ENCODE measurements around the gene NFIC.
"Not testable (repeated sequence)": the region's sequence is repeated elsewhere in the genome, so short reads cannot be mapped to it uniquely, and the experiment has no call there.

Gene NFIC

DNA sequence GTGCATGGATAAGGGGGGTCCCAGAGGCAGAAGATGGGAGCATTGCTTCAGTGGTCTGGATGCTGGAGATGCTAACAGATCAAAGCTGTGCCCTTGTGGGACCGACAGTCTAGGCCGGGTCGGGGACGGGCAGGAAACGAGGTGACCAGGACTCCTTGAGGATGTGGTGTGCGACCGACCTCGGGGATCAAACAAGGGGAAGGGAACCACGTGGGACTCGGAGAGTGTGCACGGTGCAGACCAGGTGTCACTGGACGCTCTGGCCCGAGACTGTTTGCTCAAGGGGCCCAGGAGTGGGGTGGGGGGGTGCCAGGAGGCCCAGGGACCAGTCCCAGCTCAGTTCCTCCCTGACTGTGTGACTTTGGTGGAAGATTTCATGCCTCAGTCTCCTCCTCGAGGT is 6.0 kb downstream of the NFIC start:
- DNase-seq (ENCODE audit: low read depth, low spot score), result no peak

DNA sequence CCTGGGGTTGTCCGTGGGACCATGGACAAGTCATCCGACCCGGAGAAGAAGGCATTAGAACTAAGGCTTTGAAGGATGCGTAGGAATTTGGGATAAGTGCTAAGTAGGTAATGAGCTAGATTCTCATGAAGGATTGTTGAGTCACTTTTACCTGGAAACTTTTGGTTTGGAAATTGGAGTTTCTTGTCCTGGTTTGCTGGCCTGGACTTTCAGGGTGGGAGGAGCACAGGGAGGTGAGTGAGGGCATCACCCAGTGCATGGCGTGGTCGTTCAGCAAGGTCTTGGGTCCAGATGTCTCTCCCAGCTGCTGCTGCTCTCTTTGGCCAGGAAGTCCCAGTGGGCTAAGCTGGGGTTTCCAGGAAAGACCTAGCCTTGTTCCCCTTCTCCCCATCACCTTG is 7.6 kb downstream of the NFIC start:
- DNase-seq (ENCODE audit: low read depth, low spot score), result no peak

DNA sequence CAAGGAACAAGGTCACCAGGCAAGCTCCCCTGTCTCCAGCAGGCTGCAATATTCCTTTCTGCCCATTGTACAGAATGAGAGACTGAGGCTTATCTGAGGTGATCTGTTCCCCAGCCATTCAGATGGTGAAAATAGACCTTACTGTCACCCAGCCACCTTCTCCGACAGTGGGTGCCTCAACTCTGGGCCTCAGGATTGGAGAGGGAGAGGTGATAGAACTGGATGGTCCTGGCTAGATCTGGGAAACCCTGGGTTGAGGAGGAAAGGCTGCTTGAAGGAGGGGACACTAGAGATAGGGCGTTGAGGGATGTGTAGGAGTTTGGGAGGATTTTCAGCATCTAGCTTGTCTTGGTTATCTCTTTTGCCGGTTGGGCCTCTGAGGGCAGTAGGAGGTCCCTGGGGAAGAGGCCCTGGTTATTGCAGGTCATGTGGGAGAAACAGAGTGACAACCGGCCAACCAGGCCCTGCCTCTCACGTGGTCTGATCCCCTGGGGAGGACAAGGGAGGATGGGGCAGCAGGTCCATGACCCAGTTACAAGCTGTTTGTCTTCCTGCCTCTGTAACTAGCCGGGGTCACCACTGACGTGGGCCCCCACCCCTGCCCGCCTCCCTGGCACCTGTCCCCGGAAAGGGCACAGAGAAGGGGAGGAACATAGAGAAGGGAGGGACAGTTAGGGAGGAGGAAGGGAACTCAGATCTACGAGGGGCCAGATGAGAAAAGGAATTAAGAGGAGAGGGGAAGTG is 8.2 kb downstream of the NFIC start:
- DNase-seq (ENCODE audit: low read depth, low spot score), result no peak

DNA sequence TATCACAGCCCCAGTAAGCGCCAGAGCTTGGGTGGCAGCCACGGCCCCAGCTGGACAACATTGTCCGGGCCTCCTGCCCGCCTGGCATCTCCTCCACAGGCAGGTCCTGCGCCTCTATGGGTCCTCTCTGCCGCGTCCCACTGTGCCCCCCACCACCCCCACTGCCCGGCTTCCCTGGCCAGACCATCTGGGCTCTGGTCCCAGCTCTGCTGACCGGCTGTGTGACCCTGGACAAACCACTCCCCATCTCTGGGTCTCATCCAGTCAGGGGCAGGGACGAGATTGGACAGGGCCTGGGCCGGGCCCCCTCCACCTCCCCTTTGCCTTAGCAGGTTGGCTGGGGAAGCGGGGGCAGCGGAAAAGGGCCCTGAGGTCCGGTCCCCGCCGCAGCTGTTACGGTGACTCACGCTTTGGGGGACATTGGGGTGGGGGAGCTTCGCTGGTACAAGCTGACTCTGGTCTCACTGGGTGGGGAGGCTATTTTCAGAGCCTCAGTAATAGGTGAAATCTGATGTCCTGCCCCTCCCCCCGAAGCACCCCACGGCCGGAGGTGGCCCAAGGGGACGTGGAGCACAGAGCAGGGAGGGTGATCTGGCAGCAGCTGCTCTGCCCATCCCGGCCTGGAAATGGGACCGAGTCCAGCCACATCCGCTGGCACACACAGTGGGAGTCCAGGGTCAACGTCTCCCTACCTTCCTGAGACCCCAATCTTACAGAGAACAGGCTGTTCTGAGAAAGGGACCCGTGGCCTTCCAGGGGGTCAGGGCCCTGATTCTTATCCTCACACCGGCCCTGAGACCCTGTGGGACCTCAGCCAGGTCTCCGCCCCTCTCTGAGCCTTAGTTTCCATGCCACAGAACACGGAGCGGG is 9.1 kb downstream of the NFIC start:
- no peak for DNase-seq (ENCODE audit: low read depth, low spot score)

DNA sequence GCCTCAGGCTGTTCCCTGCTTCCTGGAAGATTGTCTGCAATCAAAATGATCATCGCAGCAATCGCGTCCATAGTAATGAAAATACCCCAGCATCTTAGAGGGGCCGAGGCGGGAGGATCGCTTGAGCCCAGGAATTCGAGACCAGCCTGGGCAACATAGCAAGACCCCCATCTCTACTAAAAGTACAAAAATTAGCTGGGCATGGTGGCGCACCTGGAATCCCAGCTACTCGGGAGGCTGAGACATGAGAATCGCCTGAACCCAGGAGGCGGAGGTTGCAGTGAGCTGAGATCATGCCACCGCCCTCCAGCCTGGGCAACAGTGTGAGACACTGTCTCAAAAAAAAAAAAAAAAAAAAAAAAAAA is 9.7 kb downstream of the NFIC start:
- DNase-seq (ENCODE audit: low read depth, low spot score), result not testable (repeated sequence)

DNA sequence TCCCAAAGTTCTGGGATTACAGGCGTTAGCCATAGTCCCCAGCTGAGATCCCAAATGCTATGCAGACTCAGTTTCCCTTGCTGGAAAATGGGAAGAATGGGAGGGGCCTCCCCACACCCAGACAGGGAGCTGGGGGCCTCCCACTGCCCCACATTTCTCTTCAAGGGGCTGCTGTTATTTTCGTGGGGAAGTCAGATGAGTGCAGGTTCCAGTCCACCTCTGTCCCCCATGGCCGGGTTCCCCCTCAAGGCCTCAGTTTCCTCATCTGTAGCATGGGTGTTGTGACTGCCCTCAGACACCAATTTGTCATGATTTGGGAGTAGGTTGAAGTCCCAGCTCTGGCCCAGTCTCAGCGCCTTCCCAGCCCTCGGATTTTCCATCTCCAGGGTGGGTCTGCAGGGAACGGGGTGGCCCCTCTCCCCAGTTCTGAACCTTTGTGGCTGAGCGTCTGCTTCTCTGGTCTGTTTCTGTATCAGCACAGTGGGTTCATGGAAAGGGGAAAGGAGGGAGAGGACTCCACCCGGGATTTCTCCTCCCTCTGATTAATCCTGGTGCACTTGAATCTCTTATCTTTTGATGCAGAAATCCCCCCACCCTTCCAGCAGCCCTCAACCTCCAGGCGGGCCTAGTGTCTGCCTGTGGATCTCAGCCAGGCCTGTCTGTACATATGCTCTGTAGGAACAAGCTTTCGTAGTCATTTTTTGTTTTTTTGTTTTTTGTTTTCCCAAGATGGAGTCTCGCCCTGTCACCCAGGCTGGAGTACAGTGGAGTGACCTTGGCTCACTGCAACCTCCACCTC is 12.2 kb downstream of the NFIC start:
- DNase-seq (ENCODE audit: low read depth, low spot score), result no peak

DNA sequence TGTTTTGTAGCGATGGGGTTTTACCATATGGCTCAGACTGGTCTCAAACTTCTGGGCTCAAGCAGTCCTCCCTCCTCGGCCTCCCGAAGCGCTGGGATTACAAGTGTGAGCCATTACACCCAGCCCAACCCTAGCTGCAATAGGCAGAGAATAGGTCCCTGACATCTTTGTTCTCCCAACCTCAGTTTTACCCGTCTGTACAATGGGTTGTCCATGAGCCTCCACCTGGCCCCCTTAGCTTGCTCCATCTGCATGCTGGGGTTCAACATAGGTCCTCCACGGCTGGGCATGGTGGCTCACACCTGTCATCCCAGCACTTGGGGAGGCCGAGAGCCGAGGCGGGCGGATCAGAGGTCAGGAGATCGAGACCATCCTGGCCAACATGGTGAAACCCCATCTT is 14.4 kb downstream of the NFIC start:
- no peak for DNase-seq (ENCODE audit: low read depth, low spot score)

DNA sequence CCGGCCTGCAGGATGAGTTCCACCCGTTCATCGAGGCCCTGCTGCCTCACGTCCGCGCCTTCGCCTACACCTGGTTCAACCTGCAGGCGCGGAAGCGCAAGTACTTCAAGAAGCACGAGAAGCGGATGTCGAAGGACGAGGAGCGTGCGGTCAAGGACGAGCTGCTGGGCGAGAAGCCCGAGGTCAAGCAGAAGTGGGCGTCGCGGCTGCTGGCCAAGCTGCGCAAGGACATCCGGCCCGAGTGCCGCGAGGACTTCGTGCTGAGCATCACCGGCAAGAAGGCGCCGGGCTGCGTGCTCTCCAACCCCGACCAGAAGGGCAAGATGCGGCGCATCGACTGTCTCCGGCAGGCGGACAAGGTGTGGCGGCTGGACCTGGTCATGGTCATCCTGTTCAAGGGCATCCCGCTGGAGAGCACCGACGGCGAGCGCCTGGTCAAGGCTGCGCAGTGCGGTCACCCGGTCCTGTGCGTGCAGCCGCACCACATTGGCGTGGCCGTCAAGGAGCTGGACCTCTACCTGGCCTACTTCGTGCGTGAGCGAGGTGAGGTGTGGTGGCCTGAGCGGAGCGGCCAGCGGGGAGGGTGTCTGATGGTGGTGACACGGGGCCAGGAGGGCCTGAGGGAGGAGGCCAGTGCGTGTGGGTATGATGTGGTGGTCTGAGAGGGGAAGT is 15.5 kb downstream of the NFIC start:
- no peak for DNase-seq (ENCODE audit: low read depth, low spot score)

DNA sequence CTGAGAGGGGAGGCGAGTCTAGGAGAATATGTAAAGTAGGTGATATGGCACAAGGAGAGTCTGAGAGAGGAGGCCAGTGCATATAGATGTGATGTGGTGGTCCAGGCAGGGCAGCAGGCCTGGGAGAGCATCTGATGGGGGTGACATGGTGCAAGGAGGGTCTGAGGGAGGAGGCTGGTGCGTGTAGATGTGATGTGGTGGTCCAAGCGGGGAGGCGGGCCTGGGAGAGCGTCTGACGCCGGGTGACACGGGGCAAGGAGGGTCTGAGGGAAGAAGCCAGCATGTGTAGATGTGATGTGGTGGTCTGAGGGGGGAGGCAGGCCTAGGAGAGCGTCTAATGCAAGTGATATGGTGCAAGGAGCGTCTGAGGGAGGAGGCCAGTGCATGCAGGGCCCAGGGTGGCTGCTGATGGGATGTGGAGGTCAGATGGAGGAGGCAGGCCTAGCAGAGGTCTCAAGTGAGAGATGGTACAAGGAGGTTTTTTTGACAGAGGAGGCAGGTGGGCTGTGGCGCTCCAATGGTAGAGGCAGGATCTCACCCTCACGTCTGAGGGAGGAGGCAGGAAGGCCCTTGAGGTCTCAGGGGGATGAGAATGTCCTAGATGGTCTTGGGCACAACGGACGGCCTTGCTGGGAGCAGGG is 16.2 kb downstream of the NFIC start:
- DNase-seq (ENCODE audit: low read depth, low spot score), result no peak

DNA sequence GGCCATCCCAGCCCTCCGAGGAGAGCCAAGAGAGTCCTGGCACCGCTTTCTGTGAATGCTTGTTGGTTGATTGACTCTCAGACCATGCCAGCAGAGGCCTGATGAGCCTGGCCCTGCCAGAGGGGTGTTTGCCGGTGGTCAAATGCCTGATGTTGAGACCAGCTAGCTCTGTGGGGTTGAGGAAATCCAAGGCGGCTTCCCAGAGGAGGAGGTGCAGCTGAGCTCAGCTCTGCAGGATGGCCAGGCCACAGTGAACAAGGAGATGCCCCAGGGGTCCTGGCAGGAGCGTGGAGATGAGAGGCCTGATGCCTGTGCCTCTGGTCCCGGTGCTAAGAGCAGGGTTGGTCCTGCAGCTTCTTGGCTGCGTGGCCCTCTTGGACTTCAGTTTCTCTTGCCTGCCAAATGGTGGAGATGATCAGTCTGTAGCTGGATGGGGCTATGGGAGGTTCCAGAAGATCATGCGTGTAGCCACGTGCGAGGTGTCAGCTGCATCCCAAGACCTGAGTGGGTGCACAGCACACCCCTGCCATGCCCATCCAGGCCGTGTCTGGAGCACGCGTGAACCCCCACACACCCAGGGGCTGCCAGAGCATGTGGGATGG is 16.8 kb downstream of the NFIC start:
- no peak for DNase-seq (ENCODE audit: low read depth, low spot score)

DNA sequence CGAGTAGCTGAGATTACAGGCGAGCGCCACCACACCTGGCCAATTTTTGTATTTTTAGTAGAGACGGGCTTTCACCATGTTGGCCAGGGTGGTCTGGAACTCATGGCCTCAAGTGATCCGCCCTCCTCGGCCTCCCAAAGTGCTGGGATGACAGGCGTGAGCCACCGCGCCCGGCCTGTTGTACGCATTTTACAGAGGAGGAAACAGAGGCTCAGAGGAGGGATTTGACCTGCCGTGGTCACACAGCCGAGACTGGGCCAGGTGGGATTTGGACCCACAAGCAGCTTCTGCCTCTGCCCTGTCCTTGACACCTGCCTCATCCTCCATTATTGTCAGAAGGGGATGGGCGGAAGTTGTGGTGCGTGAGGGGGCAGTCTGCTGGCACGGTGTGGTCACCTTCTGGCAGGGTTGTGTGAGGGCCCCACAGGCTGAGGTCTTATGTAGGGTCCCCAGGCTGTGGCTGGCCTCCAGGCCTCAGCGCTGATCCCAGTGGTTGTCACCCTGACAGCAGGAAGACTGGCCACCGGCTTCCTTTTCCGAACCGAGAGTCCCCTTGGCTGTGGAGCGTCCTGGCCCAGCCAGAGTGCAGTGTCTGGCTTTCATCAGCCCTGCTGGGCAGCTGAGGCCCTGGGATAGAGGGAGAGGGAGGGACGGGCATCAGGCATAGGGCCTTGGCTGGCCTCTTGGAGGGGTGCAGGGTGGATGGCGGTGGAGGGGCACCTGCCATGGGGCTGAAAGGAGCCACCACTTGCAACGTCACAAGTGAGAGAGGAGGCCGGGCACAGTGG is 20.3 kb downstream of the NFIC start:
- no peak for DNase-seq (ENCODE audit: low read depth, low spot score)

DNA sequence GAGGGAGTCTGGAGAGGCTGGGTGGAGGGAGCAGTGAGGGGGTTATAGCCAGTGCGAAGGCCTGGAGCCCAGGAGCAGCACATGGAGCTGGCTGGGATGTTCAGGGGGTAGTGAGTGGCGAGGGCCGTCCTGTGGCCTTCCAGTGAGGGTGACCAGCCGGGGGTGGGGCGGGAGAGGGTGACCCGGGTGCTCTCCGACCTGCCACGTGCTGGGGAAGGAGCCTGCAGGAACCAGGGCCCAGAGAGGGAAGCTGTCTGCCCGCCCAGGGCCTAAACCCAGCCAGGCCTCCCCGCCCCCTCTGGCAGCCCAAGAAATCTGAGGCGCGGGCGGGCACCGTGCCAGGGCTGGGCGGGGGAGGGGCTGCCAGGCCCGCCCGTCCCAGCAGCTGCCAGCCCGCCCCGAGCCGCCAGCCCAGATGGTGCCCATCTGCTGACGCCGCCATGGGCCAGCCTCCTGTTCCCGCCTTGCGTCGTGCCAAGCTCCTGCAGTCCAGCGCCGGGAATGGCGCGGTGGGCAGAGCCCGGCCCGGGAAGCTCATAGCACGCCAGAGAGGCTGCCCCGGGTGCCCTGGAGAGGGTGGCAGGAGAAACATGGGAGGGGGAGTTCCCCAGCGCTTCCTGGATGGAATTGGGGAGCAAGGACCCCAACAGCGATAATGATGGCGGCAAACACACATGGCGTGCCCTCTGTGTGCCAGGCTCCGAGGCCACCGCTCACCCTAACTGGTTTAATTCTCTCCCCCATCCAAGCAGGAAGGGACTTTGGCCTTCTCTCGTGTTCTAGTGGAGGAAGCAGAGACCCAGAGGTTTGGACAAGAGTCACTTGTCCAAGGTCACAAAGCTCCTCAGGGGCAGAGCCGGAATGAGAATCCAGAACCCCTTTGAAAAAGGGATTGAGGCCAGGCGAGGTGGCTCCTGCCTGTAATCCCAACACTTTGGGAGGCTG is 21.5 kb downstream of the NFIC start:
- DNase-seq (ENCODE audit: low read depth, low spot score), result no peak

DNA sequence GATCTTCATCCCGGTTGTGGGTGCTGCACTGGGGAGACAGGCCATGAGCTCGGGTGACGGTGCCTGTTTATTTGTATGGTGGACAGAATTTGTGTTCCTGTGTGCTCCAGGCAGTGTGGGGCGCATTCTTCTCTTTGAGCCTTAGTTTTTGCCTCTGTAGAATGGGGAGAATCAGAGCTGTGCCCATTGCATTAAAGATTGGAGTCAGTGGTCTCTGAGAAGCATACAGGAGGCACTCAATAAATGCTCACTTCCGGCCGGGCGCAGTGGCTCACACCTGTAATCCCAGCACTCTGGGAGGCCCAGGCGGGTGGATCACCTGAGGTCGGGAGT is 23.0 kb downstream of the NFIC start:
- no peak for DNase-seq (ENCODE audit: low read depth, low spot score)

DNA sequence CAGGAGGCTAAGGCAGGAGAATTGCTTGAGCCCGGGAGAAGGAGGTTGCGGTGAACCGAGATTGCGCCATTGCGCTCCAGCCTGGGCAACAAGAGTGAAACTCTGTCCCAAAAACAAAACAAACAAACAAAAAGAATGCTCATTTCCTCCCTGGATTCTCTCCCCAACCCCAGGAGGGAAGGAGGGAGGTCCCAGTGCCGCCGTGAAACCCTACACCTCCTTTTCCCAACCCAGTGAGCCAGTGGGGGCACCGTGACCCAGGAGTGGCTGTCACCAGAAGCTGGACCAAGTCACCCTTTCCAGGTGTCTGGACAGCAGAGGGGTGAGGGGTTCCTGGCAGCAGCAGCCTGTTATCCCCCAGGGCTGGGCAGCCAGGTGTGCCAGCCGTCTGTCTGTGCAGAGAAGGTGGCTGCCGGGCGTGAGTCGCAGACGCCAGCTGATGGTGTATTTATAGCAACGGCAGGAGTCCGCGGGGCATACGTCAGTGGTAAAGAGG is 23.5 kb downstream of the NFIC start:
- DNase-seq (ENCODE audit: low read depth, low spot score), result no peak

DNA sequence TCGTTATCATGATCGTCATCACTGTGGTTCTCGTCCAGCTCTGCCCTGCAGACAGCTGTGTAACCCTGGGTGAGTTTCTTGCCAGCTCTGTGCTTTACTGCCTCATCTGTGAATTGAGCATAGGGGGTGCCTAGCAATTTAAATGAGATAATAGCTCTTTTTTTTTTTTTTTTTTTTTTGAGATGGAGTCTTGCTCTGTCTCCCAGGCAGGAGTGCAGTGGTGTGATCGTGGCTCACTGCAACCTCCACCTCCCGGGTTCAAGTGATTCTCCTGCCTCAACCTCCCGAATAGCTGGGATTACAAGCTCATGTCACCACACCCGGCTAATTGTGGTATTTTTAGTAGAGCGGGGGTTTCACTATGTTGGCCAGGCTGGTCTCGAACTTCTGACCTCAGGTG is 25.5 kb downstream of the NFIC start:
- DNase-seq (ENCODE audit: low read depth, low spot score), result not testable (repeated sequence)

DNA sequence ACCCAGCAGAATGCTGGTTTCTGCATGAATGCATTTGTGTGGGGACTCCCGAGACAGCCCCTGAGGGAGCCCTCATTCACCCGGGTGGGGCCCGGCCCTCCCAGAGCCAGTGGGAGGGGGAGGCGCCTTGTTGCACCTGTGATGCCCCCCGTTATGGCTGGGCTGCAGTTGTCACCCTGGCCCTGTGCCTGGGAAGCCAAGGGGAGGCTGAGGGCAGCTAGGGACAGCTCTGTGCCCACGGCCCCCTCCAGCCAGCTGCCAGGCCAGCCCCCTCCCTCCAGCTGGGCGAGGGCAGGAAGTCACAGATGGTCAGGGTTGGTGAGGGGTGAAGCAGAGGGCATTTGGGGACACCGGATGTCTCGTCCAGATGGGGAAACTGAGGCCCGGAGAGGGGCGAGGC is 26.1 kb downstream of the NFIC start:
- no peak for DNase-seq (ENCODE audit: low read depth, low spot score)

DNA sequence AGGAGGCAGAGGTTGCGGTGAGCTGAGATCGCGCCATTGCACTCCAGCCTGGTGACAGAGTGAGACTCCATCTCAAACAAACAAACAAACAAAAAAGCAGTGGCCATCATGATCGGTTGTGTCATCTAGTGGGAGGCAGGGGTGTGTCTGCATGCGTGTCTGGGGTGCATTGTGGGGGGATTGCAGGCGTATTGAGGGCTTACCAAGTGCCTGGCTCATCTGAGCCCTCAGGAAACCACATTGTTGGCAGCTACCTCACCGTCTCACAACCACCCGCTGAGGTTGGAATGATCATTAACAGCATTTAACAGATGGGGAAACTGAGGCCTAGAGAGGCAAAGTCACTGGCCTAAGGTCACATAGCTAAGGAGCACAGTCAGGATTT is 30.5 kb downstream of the NFIC start:
- DNase-seq (ENCODE audit: low read depth, low spot score), result no peak

DNA sequence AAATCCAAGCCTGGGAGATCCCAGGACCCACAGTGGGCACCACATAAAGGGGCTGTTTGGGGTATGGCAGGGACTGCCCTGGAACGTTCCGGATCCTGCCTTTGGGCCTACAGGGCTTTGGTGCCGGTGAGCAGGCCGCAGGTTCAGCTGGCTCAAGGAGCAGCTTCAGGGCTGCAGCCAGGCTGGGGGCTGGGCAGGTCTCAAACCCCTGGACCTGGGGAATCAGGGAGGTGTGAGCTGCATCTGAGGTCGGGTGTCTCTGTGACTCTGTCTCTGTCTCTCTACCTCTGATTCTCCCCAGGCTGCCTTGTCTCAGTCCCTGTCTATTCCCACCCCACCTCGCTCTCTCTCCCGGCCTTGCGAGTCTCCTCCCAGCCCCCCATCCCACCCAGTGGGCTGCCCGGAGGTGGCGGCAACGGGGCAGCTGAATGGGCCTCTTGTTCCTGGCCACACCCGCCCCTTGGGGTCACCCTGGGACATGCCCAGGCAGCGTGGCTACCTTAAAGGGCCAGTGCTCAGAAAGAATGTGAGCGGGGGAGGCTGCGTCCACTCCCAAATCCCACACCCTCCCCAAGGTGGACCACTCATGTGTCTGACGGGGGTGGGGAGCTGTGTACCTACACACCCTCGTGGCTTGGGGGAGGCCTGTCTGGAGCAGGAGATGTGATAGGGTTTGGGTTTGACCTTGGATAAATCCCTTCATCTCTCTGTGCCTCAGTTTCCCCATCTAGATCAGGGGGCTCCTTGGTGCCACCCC is 31.1 kb downstream of the NFIC start:
- DNase-seq (ENCODE audit: low read depth, low spot score), result no peak

Data from smooth muscle cell of the brain vasculature (primary cell).